Fibroblast of peridontal ligament (primary cell): Measurements from ENCODE around the gene DRD1.
"Not testable (repeated sequence)": the region's sequence is repeated elsewhere in the genome, so short reads cannot be mapped to it uniquely, and the experiment has no call there.

ENCODE experiments used
- DNase-seq: peaks from one replicate; pipeline ENCODE4 v3.0.0-alpha.2; 2010; ENCODE audit errors: extremely low read depth

DRD1 gene

GRCh38 chr5:175467983-175468690 is 24.2 kb upstream of the DRD1 start:
- no peak for DNase-seq

- DNase-seq = peak; percentile 59
These were observed 22.8 kb upstream of the DRD1 start for GRCh38 chr5:175466700-175467318.

DNA sequence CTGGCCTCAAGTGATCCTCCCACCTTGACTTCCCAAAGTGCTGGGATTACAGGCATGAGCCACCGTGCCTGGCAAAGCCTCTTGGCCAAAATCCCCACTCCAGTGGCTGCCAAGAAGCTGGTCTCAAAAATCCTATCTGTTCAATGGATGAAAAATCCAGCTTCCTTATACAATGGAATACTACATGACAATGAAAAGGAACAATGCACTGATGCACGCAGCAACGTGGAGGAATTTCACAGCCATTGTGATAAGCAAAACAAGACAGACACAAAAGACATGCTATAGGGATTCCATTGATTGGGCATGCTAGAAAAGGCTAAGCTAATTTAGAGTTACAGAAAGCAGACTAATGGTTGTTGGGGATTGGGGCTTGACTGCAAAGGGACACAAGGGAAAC is 21.3 kb upstream of the DRD1 start:
- no peak for DNase-seq

DNA sequence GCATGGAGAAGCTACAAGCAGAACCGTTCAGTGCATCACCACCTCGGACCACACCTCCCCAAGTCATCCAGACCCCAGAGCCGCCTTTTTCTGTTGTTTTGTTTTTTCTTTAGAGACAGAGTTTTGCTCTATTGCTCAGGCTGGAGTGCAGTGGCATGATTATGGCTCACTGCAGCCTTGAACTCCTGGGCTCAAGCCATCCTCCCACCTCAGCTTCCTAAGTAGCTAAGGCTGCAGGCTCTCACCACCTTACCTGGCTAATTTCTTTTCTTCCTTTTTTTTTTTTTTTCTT is 20.9 kb upstream of the DRD1 start:
- DNase-seq = no peak

GRCh38 chr5:175464074-175464941 is 20.3 kb upstream of the DRD1 start:
- DNase-seq = peak; percentile 25

GRCh38 chr5:175463641-175464040 is 19.7 kb upstream of the DRD1 start:
- DNase-seq = no peak

DNA sequence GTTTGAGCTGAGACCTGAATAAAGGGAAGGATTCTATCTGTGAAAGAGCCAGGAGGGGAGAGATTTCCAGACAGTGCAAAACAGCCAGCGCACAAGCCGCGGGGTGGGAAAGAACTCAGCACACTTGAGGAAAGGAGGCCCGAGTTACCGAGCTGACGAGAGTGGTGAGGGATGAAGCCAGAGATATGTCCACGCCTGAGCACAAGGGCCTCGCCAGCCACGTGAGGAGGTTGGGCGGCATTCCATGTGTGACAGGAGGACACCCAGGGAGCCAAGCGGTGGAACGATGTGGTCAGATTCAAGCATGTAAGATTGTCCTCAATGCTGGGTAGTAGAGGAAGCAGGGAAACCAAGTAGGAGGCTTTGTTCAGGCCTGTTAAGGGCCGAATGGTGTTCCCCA is 17.4 kb upstream of the DRD1 start:
- DNase-seq = no peak

DNA sequence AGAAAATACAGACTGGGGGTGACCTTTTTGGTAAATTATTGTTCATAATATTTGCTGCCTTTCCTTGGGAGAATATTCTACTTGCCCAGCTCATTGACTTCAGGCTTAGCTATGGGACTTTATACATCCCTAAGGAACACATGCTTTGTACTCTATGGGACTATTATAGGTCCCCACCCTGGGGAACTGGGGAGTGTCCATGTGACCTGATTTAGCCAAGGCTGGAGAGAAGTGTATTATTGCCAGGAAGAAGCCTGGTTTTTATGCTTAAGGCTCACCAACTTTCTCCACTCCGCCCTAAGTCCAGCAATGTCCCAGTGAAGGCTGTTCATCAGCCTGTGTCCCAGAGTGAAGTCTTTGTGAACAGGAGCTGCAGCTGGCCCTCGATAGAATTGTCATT is 16.6 kb upstream of the DRD1 start:
- DNase-seq = no peak

DNA sequence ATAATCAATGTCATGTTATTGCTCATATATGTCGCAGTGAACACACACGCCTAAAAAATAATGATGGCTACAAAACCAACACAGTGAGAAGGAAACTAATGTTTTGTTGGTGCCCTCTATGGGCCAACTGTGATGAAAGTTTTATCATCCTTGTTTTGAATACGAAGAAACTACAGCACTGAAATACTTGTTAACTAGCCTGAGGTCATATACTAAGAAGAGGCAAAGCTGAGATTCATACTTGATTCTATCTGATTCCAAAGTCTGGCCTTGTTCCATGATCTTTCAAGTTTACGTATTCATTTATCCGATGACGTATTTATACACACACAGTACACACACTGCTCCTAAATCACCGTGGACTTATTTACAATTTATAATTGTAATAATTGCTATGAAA is 16.1 kb upstream of the DRD1 start:
- DNase-seq = peak; percentile 39

DNA sequence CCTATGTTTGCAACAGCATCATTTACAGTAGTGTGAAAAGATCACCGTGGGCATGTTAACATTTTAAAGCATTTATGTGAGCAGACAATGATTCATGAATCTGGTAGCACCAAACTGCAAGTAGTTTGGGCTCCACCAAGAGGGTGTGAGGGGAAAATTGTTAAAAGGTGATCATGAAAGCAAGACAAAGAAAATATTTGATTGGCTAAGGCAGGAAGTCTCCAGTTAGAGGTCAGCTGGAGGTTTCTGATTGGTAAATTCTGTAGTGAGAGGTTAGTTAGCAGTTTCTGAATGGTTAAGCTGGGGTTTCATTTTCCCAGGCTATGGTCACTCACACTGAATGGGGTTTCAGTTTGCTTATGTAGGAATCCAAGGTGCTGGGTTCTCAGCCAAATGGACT is 13.5 kb upstream of the DRD1 start:
- no peak for DNase-seq

DNA sequence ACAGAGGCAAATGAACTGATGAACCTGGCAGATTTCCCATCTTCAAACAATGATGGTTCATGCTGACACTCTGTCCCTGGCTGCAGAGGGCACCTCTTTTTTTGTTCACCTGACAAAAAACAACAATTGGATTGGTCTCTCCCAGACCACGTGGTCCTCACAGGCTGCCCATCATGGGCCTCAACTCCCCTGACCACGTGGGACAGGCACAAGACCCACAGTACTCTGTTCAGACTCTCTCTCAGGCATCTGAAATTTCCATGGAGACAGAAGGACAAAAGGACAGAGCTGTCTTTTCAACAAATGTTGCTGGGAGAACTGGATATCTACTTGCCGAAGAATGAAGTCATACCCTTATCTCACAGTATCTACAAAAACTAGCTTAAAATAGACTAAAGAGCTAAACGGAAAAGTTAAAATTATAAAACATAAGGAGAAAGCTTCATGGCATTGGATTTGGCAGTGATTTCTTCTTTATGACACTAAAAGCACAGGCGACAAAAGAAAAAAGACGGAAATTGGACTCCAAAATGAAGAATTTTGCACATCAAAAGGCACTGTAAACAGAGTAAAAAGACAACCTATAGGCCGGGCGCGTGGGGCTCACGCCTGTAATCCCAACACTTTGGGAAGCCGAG is 12.2 kb upstream of the DRD1 start:
- no peak for DNase-seq

GRCh38 chr5:175454338-175454737 is 10.4 kb upstream of the DRD1 start:
- DNase-seq = not testable (repeated sequence)

- DNase-seq = no peak
These were observed 8.2 kb upstream of the DRD1 start for GRCh38 chr5:175452166-175452565.

DNA sequence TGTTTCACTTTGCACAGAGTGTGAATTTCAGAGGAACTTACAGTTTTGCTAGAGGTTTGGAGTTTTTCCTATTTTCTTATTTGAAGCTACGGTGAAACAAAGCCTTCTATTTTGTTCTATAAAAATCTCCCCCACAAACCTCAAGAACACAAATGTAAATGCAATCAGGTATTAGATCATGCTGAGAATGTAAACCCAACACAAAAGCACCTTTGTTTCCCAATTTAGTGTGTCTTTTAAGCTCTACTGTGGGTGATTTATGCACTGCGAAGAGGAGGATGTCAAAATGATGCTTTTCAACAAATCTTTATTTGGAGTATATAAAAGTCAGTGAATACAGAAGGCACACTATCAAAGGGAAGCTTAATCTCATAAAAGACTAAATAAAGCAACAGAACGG is 4.3 kb upstream of the DRD1 start:
- no peak for DNase-seq

GRCh38 chr5:175447571-175447970 is 3.6 kb upstream of the DRD1 start:
- DNase-seq = no peak

- DNase-seq = not testable (repeated sequence)
These were observed 2.4 kb upstream of the DRD1 start for GRCh38 chr5:175446378-175446777.

GRCh38 chr5:175444905-175445456 is 999 bp upstream of the DRD1 start:
- no peak for DNase-seq

DNA sequence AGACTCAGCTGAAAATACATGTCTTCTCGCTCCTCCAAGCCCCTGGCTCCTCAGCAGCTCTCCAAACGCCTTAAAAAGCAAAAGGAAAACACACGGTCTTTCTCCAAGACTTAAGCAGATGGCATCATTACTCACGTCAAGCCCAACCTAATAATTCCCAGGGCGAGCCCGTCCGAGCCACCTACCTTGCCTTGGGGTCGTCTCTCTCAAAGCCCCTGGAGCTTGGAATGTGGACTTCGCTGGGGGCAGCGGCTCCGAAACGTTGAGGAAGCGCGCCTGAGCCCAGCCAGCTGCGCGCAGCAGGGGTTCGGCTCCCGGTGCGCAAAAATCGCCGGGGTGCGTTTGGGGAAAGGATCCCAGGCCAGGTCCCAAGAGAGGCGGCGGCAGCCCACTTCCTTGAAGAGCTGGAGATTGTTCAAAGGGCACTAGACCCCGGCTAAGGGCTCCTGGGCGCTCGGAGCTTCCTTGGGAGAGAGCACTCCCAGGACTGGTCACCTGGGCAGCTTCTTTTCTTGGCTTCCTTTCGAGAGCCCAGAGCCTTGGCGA is 395 bp downstream of the DRD1 start:
- DNase-seq = no peak

- DNase-seq = no peak
These were observed 5.6 kb downstream of the DRD1 start for GRCh38 chr5:175438234-175438857.

GRCh38 chr5:175436359-175436758 is 7.6 kb downstream of the DRD1 start:
- DNase-seq = no peak

DNA sequence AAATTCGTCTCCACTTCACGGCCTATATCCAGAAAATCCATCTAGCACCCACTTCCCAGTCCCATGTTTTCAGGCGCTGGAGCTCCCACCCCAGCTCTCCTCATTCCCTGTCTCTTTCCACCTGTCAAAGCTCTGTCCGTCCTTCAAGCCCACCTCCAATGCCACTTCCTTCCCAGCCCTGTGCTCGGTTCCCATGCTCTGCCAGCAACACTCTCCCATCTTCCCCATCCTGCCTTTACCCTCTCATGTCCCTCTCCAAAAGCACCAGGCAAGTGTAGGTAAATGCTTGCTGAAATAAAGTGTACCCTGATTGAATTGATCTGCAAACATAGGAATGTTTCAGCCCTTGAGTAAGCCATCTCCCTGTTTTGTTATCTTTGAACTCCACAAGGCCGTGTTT is 9.2 kb downstream of the DRD1 start:
- no peak for DNase-seq
